Measurements from ENCODE around the gene TRAK1.

The TRAK1 gene

GRCh38 chr3:42148086-42148848 is 57.1 kb downstream of the TRAK1 start:
- no peak overlapping the region for H3K27ac ChIP-seq
- no peak for DNase-seq (ENCODE audit: low read depth, low spot score)

GRCh38 chr3:42148982-42149432 is 57.9 kb downstream of the TRAK1 start:
- H3K27ac ChIP-seq, result no peak overlapping the region
- DNase-seq (ENCODE audit: low read depth, low spot score), result no peak

DNA sequence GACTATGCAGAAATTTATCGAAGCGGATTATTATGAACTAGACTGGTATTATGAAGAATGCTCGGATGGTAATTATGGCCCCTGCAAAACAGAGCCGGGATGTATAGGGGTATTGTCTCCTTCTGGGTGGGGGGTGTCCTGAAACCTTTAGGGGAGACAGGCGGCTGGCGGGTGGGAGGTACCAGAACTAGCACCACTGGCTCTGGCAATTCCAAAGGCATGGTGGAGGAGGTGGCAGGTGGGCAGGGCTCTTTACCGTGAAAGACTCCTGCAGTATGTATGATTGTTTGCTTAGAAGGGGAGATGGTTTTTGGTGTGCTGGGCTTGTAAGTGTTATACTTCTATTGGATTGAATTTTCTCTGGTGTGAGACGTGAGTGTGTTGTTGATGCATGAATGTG is 58.4 kb downstream of the TRAK1 start:
- DNase-seq (ENCODE audit: low read depth, low spot score), result no peak
- H3K27ac ChIP-seq, result peak overlapping the region; percentile 52

DNA sequence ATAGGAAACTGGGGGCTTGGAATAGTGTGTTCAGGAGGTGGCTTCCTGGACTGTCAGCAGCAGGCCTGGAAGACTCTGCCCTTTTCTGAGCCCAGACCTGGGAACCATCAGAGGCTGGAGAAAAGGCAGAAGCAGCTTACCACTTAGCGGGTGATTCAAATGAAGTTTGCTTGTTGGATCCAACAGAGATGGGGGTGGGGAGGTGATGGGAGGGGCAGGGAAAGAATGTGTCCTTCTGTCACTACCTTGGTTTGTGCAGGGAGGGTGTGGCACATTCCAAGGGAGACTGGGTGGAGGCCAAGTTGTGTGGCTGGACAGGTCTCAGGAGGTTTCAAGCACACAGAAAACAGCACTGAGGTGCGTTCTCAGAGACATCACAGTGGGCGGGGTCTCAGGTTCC is 58.8 kb downstream of the TRAK1 start:
- peak overlapping the region; percentile 52 for H3K27ac ChIP-seq
- DNase-seq (ENCODE audit: low read depth, low spot score), result no peak

DNA sequence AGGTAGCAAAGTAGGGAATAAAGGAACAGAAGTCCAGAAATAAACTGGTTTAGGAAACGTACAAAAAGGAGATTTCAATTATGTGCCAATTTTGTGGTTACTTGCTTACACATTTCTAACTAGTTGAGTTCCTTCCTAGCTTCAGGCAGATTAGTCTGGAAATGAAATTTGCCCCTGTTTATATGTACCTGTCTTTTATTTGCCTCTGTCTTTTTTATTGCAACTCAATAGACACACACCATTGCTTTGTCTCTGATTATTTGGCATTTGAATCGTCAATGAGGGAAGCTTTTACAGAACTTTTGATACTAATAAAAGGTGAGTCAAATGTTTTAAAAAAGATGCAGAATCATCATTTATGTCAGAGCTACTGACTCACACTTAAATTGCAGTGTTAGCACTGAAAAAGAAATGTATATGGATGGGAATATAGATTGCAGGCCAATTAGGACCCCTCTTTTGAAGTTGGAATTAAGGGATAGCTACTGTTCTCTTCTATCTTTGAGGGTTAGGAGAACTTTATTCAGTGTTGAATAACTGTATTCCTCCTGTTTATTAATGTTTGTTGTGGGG is 60.5 kb downstream of the TRAK1 start:
- no peak for DNase-seq (ENCODE audit: low read depth, low spot score)
- H3K27ac ChIP-seq, result peak overlapping the region; percentile 52

DNA sequence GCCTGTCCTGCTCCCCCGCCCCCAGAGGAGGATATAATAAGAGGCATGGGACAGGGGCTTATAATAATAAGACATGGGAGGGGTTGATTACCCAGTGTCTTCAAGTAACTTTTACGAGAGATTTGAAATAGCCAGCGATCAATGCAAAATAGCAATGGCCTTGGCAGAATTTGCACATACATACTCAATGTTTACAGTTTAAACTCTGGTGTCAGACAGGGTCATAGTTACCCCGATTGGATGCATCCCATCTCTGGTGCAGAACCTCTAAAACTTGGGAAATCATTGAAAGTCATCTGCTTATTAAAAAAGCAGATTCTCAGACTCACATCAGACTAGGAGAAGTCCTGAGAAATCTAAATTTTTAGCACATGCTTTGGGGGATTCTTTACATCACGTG is 61.0 kb downstream of the TRAK1 start:
- DNase-seq (ENCODE audit: low read depth, low spot score), result no peak
- H3K27ac ChIP-seq, result no peak overlapping the region

DNA sequence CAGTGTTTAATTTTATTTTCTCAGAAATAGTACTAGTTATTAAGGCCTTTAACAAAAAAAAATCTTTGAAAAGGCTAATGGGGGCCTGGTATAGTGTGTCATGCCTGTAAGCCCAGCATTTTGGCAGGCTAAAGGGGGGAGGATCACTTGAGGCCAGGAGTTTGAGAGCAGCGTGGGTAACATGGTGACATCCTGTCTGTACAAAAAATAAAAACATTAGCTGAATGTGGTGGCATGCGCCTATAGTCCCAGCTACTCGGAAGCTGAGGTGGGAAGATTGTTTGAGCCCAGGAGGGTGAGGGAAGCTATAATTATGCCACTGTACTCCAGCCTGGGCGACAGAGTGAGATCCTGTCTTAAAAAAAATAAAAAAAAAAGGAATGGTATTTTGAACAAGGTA is 61.9 kb downstream of the TRAK1 start:
- no peak for DNase-seq (ENCODE audit: low read depth, low spot score)
- no peak overlapping the region for H3K27ac ChIP-seq

DNA sequence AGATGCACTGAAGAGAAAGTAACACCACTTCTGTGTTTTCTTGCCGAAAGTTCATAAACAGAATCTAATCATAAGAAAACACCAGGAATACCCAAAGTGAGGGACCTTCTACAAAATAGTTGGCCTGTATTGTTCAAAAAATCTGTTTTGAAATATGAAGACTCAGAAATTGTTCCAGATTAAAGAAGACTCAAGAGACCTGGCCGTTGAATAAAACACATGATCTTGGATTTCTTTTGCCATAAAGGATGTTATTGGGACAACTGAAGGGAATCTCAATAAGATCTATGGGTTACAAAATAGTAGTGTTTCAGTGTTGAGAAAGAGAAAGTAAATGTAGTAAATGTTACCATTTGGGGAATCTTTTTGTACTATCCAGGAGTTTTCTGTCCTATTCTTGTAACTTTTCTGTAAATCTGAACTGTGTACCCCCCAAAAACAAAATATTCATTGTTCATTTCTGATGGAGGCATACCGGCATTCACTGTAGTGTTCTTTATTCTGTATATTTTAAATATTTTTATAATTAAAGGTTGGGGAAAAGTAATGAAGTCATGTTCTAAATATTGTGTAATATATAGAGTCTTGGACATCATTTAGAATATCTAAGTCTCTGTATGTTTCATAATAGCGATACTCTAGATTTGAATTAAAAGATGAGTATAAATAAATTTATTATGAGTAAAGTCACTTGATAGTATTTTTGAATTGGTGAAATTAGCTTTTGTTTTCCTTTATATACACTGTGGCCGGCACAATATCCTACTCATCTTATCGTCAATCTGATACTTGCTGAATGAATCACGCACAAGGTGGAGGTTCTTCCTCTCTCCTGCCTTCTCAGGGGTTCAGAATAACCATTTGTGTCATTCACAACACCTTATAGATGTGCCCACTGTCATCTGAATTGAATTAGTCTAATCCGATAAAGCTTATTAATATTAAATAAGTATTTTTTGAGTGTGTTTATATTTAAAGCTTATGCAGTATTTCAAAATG is 66.7 kb downstream of the TRAK1 start:
- H3K27ac ChIP-seq, result peak overlapping the region; percentile 55
- no peak for DNase-seq (ENCODE audit: low read depth, low spot score)

DNA sequence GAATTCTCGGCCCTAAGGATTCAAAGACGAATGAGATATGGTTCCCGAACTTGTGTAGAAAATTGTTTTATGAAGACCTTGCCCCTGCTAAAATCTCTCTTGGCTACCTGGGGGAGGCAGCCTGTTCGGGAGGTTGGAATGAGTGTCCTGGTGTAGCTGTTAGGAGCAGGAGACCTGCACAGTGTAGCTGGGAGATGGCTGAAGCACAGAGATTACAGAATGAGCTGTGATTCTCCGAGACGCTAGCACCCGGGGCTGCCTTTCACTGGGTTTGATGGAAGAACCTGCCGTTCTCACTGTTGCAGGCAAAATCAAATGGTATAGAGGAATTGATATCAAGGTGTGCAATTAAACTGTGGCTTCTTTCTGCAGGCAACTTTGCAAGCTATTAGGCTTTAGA is 68.0 kb downstream of the TRAK1 start:
- DNase-seq (ENCODE audit: low read depth, low spot score), result no peak
- peak overlapping the region; percentile 74 for H3K27ac ChIP-seq

DNA sequence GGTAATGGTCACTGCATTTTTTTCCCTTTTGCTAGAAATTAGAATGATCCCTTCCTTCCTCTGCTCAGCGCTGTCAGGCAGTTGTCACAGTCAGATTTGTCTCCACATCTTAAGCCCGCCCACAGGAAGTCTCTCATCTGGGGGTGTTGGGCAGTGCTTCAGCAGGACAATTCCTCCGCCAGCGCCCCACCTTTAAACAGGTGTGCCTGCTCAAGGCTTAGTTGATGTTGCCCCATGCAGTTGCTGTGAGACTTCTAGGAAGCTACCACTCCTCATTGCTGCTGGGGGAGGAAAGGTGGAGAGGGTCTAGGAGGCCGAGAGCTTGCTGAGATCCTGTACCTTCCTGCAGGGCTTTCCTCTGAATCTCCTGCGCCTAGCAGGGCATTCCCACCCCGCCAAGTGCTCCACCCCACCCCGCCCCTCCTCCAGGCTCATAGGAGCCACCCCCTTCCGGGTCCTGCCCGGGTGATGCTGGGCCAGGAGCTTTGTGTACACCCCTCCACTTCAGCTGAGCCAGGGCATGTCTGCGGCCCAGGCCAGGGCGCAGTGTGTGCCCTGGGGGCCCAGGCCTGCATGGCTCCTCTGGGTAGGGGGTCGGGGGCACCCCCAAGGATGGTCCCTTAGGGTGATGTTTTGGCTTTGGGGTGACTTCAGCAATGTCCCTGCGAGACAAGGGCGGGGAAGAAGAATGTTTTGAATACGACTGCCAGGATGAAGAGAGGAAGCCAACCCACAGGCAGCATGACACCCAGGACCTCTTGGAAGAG is 68.7 kb downstream of the TRAK1 start:
- H3K27ac ChIP-seq, result peak overlapping the region; percentile 74
- peak; percentile 48 for DNase-seq (ENCODE audit: low read depth, low spot score)

GRCh38 chr3:42161050-42161935 is 70.1 kb downstream of the TRAK1 start:
- H3K27ac ChIP-seq, result peak overlapping the region; percentile 74
- DNase-seq (ENCODE audit: low read depth, low spot score), result no peak

GRCh38 chr3:42162462-42162861 is 71.3 kb downstream of the TRAK1 start:
- H3K27ac ChIP-seq, result no peak overlapping the region
- DNase-seq (ENCODE audit: low read depth, low spot score), result no peak

- no peak overlapping the region for H3K27ac ChIP-seq
- DNase-seq (ENCODE audit: low read depth, low spot score), result no peak
These were observed 72.6 kb downstream of the TRAK1 start for GRCh38 chr3:42163622-42164244.

- DNase-seq (ENCODE audit: low read depth, low spot score), result no peak
- no peak overlapping the region for H3K27ac ChIP-seq
These were observed 73.5 kb downstream of the TRAK1 start for GRCh38 chr3:42164656-42165055.

GRCh38 chr3:42165211-42165610 is 74.1 kb downstream of the TRAK1 start:
- H3K27ac ChIP-seq, result no peak overlapping the region

DNA sequence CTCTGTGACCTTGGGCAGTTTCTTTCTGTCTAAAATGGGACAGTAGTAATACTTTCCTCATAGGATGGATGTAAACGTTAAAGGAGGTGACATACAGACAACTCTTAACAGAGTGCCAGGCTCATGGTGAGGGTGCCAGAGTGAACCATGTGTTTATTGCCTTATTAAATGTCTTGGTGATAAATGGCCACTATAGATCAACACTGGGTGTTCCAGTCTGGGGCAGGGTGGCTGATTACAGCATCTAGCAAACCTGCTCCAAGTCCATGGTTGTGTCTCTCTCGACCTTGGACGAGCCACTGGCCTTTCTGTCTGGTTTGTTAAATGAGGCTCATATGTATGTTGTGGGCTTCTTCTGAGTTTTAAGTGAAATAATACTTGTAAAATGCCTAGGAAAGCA is 75.1 kb downstream of the TRAK1 start:
- DNase-seq (ENCODE audit: low read depth, low spot score), result no peak
- no peak overlapping the region for H3K27ac ChIP-seq

More at GRCh38 chr3:42165211-42165610, 74.1 kb downstream of the TRAK1 start:
- no peak for DNase-seq (ENCODE audit: low read depth, low spot score)

DNA sequence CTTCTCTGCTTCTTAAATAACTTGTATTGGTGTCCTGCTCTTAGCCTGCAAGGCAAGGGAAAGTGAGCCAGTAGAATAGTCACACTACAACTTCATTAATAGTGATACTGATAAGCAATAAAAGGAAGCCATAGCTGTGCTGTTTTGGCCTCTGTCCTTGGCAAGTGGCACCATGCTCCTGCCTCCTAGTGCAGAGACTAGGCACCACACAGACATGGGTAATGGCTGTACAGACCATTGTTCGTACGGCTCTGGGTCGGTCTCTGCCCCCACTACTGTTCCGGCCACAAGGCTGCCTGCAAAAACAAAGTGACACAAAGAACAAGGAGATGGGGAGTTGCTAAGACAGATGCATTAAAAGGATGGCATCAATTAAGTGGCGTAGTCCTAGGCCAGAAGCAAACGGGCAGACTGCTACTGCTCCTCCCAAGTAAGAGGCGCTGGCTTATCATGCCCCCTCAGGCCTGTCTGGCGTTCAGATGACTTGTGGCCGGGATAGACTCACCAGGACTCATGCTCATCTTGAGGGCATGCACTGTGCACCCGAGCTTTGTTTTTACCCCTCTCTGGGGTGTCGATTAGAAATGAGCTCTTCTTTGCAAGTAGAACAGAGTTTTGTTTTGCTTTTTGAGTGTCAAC is 75.6 kb downstream of the TRAK1 start:
- DNase-seq (ENCODE audit: low read depth, low spot score), result no peak
- H3K27ac ChIP-seq, result no peak overlapping the region

- no peak overlapping the region for H3K27ac ChIP-seq
- DNase-seq (ENCODE audit: low read depth, low spot score), result no peak
These were observed 78.5 kb downstream of the TRAK1 start for GRCh38 chr3:42169579-42170120.
